ENCODE measurements around the gene JAG2.

- TF ChIP-seq POU2F2 (IDR thresholded peaks at IDR 0.05; ENCODE audit: low read depth, low read length), result no peak
- TF ChIP-seq POLR2AphosphoS5 (IDR thresholded peaks at IDR 0.05; ENCODE audit: low read depth, low read length), result no peak
- TF ChIP-seq POLR2A (IDR thresholded peaks at IDR 0.05; ENCODE audit: low read depth, low read length), result no peak
- no peak for TF ChIP-seq PAX5 (IDR thresholded peaks at IDR 0.05; ENCODE audit: insufficient read depth, low read length, severe bottlenecking)
- no peak for TF ChIP-seq SPI1 (IDR thresholded peaks at IDR 0.05; ENCODE audit: low read depth, low read length)
- TF ChIP-seq TAF1 (IDR thresholded peaks at IDR 0.05; ENCODE audit: low read depth, low read length), result no peak
Measured at GRCh38 chr14:105123064-105123665, 45.4 kb downstream of the JAG2 start.

Measured in GM12891 (cell line).